DMS114 treated with DMSO at 0.1 percent for 48 hours (cell line): ENCODE results near the gene TRAPPC3.

Source experiments
- DNase-seq: peaks from one replicate; lab custom pipeline; 2025; ENCODE audit not compliant: unreplicated experiment; lab: John Stamatoyannopoulos, UW

The TRAPPC3 gene

GRCh38 chr1:36126797-36127500, 22.3 kb downstream of the TRAPPC3 start:
- no peak for DNase-seq

GRCh38 chr1:36126005-36126716, 23.1 kb downstream of the TRAPPC3 start:
- DNase-seq = no peak

DNA sequence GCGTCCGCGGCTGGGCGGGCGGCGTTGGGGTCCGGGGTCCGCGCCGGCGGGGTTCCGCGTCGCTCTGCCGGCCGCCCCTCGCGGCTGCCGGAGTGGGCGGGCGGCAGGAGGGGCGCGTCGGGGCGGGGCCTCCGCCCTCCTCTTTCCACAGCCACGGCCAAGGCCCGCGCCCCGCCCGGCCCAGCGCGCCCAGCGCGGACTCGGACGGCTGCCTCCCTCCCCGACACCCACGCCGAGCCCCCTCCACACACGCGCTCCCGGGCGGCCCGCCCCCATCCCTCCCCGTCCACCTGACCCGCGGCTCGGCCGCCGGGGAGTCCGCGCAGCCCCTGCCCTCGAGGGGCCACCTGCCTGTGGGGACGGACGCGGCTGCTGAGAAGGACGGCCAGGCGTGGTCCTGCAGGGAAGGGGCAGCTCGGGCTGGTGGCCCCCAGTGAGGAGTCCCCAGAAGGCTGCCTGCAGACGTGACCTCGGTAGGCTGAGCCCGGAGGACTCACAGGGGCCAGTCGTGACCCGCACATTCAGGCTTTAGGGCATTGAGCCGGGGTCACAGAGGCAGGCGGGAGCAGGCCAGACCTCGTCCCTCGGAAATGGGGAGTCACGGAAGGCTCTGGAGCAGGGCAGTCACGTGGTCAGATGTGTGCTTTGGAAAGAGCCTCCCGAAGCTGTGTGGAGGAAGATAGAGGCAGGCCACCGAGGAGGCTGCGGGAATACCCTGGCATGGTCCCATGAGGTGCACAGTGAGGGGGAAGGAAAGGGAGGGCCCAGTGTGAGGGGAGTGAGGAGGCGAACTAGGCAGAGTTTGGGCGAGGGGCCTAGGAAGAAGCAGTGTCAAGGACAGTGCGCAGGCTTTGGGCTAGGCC, 23.9 kb downstream of the TRAPPC3 start, which contains the start of gene COL8A2:
Gene COL8A2 (minus strand): TSS at position 94 of the 863 bp plus-strand sequence. CDS start 24,980 bp downstream, outside the sequence.
- DNase-seq = no peak

DNA sequence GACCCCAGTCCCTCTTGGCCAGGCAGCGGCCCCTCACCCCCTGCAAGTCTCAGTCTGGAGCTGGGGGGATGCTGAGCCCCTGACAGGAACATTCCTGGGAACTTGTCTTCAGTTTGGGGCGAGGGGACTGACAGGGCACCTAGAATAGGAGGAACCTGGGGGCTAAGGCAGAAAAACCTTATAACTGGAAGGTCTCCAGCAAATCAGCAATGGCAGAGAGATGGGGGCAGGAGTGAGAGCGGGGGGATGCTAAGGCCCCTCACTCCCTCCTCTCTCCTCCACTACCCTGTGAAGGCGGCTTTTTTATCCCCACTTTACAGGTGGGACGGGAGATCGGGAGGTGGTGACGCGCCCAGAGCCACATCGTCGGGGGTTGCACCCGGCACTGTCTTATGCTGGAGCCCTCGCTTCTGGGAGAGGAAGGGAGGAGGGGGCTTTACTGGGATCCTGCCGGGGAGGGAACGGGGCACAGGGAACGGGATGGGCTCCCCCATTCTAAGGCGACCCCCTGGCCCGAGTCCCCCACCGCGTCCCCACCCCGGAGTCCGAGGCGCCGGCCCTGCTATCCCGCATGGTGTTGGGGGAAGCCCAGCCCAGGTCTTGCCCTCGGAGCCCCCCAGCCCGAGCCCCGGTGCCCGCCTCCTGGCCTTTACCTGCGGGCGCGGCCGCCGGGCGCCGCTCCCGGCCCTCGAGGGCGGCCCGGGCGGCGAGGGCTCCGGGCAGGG, 24.7 kb downstream of the TRAPPC3 start:
- no peak for DNase-seq

DNA sequence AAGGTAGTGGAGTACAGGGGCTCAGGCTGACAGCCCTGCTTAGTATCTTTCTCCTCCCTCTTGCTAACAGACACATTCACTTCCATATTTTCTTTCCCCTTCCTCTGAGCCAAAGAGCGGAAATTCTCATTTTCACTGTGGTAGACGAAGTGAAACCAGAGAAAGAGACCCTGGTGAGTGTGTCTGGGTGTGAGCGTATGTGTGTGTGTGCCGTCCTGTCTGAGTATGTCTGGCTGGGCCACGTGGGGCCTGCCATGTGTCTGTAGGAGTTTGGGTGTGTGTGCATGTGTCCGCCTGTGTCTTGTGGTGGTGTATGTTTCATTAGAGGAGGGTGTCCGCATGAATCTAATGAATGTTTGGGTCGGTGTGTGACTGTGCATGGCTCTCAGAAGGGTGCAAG, 25.9 kb downstream of the TRAPPC3 start:
- DNase-seq = no peak

DNA sequence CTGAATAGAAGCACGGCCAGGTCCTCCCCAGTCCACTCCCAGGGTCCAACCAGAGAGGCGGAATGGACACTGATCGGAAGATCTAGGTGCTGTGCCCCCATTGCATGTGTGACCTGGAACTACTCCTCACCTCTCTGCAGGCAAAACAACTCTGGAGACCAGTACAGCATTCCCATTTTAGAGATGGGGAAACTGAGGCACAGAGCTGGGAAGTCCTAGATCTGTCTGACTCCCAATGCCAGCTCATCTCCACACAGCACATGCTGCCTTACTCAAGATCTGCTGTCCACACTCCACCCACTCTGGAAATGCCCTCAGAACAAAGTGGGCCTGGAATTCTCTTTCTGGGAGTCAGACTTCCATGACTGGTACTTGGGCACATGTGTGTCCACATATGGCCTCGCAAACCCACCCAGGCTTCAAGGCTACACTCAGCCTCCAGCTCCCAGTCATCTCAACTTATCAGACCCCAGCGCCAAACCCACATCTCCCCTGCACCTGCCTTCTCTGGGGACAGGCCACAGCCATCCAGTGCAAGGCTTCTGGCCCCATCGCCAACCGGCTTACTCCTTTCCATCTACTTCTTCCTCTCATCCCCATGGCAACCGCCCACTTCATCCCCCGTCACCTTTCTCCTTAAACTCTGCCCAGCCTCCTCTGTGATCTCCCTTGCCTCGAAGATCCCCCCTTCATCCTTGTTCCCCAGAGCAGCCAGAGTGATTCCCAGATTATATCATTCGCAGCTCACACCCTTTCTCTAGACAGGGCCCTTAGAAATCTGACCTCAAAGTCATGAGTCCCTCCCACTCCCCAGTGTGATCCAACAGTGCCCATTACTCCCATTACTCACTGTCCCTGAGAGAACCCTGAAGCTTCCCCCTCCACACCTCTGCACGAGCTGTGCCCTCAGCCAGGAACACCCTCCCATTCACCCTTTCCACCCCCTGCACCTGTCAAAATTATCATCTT, 26.9 kb downstream of the TRAPPC3 start:
- DNase-seq = no peak

GRCh38 chr1:36119456-36119855, 29.8 kb downstream of the TRAPPC3 start:
- DNase-seq = no peak

DNA sequence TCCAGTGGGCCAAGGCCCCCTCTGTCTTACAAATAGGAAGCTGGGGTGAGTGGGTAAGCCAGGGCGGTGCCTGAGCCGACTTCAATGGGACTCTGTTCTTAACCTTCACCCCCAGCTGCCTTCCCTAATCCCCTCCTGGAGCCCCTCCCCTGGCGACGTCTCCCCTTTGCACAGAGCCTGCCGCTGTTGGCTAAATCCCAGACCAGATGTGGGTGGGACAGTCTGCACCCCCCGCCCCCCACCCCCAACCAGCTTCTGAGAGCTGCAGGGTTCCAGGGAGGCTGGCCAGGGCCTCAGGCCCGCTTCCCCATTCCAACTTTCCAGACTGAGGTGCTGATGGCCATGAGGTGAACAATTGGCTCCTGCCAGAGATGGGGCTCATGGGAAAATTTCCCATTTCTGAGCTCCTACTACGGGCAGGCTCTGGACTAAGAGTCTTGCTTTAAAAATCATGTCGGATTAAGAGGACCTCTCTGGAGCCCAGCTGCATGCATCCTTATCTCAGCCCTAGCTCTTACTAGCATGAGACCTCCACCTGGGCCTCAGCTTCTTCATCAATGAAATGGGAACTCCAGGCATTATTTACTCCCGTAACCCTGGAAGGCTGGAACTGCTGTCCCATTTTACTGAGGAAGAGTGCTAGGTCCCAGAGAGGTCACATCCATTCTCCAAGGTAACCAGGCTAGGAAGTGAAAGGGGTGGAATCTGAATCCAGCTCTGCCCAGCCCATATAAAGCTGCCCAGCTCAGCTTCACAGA, 30.7 kb downstream of the TRAPPC3 start:
- no peak for DNase-seq

GRCh38 chr1:36116901-36117300, 32.4 kb downstream of the TRAPPC3 start:
- no peak for DNase-seq

GRCh38 chr1:36115931-36116330, 33.4 kb downstream of the TRAPPC3 start:
- DNase-seq = no peak

DNA sequence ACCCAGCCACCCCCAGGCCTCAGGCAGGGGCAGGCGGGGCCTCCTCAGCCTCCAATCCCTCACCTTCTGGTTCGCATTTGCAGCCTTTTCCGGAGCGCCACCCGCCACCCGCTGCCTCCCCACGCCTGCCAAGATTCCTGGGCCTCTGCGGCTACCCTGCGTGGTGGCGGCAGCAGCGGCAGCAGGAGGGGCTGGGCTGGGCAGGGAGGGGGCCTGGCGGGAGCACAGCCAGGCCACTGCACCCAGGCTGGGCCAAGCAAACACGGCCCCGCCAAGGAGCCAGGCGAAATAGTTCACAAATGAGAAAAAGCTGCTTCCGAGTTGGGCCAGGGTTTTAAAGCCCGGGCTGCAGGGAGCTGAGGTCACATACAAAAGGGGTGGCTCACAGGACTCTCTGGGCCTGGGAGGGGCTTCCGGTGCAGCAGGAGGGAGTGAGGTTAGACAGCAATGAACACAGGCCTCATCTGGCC, 34.1 kb downstream of the TRAPPC3 start:
- no peak for DNase-seq

GRCh38 chr1:36114371-36114770, 34.9 kb downstream of the TRAPPC3 start:
- DNase-seq = no peak

DNA sequence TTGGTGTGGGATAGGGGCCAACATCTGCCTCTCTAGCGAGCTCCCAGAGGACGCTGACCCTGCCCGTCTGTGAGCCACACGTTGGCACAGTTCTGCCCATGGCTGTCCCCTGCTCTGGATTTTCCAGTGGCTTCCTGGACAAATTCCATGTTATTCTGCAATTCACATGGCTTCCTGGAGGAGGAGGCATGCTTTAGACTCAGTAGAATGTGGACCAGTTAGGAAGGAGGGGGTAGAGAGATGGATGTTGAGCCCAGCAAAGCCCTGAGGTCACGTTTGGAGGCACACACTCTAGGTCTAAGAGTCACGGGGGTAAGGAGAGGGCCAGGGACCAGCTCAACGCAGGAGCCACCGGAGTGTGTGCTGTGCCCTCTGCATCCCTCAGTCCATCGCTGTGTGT, 36.5 kb downstream of the TRAPPC3 start:
- DNase-seq = no peak

DNA sequence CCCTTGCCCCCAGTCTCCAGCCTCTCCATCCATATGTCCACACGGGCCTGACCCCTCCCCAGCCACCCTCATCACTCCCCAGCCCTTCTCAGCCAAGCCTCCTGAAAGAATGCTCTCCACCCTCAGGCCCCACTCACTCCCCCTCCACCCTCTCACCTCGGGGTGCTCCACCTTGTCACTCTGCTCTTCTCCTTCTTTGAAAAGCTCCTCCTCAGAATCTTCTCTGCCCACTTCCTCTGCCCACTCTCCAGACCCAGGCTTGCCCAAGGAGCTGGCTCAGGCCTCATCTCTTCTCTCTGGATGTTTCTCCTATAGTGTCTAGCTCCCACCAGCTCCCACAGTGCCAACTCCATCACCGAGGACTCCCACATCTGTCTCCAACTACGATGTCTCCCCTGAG, 38.1 kb downstream of the TRAPPC3 start:
- DNase-seq = no peak

GRCh38 chr1:36109041-36109679, 40.1 kb downstream of the TRAPPC3 start:
- no peak for DNase-seq

DNA sequence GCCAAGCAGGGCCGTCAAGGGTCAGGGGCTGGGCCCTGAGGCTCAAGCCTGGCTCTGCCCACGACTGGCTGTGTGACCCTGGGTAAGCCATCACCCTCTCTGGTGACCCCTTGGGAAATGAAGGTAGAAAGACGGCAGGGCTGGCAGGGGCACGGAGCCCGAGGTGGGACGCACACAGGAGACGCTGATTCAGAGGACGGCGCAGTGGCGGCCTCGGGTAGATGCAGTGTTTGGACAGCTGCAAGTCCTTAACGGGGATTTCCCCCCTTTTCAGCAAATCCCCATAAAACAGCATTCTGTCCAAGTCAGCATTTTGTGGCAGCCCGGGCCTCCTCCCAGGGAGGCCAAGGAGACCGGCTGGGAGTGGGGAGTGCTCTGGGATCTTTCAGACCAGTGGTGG, 41.0 kb downstream of the TRAPPC3 start:
- DNase-seq = no peak

GRCh38 chr1:36107394-36107793, 41.9 kb downstream of the TRAPPC3 start:
- DNase-seq = no peak

- DNase-seq = no peak
Observed at GRCh38 chr1:36106269-36106668, 43.0 kb downstream of the TRAPPC3 start.
